ENCODE data around the gene HSD3B1.

DNA sequence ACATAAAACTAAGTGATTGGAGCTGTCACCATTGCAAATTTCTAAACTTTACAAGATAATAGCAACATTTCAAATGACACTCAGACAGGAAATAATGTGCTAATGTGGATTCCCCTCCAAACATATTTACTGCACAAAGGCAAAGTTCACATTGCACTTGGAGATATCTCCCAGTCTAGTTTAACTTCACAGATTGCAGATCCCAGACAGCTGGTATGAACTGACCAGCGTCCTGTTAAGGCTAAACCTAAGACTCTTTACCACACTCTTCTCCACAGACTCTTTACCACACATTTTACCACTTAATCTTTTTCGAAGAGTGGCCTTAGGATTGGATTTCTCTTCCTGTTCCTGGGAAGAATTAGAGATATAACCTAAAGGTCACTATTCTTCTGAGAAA lies 40.6 kb upstream of the HSD3B1 start:
- no peak for TF ChIP-seq POLR2AphosphoS5 (IDR thresholded peaks at IDR 0.05)
- TF ChIP-seq, protein P1, sequence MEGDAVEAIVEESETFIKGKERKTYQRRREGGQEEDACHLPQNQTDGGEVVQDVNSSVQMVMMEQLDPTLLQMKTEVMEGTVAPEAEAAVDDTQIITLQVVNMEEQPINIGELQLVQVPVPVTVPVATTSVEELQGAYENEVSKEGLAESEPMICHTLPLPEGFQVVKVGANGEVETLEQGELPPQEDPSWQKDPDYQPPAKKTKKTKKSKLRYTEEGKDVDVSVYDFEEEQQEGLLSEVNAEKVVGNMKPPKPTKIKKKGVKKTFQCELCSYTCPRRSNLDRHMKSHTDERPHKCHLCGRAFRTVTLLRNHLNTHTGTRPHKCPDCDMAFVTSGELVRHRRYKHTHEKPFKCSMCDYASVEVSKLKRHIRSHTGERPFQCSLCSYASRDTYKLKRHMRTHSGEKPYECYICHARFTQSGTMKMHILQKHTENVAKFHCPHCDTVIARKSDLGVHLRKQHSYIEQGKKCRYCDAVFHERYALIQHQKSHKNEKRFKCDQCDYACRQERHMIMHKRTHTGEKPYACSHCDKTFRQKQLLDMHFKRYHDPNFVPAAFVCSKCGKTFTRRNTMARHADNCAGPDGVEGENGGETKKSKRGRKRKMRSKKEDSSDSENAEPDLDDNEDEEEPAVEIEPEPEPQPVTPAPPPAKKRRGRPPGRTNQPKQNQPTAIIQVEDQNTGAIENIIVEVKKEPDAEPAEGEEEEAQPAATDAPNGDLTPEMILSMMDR (IDR thresholded peaks at IDR 0.05): no peak
- TF ChIP-seq POLR2A (IDR thresholded peaks at IDR 0.05): no peak

Data from breast epithelium (tissue), 3 donors.